ENCODE data around the gene MPZL2. TPM values are rescaled to one million over a fixed set of nuclear protein-coding genes. Genes with fewer than 3 reads are reported as not detected.
A peak's percentile ranks its signal among the peaks of the same experiment; 100 is the strongest.

Gene MPZL2
- total RNA-seq, 1 donor from 2014 or later, result 53.0 TPM

DNA sequence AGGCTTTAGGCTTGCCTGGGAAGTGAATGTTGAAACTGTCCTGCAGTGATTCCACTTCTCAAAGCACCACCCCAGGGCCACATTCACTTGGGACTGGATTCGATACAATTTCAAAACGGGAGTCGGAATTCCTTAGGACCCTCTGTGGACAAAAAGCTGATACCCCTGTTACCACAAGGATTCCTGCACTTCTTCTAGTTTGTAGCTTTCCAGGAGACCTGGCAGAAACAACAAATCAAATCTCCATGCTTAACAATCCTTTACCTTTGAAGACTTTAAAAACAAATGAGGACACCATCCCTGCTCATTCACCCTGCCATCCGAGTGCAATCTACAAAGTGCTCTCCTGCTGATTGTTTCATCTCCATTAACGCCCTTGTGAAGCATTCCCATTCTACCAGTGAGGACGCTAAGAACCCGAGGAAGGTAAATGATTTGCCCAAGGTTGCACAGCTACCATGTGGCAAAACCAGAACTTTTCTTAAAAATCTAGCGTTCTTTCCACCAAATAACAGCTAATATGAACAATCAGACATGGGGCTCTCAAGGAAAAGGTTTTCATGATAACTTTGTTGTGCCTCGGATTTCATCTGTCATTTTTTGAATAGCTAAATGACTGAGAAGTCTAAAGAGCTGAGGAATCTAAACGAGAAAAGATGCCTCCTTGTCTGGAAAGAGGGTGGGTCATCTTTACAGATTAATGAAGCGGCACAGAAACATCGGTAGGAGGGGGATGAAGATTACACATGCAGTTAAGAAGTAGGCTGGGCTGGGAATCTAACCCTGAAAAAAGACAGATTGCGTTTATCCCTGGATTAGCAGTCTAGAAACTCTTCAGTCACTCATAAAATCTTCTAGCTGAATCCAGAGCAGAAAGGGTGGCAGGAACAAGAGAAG lies 720 bp upstream of the MPZL2 start:
- DNase-seq (ENCODE audit: low spot score in 2 of 2), result no peak
- H3K4me1 ChIP-seq, result no peaks in the 10 kb centered on the region
- intact Hi-C loops (cut with DNase I), result no loop called here
- TF ChIP-seq, protein P1, sequence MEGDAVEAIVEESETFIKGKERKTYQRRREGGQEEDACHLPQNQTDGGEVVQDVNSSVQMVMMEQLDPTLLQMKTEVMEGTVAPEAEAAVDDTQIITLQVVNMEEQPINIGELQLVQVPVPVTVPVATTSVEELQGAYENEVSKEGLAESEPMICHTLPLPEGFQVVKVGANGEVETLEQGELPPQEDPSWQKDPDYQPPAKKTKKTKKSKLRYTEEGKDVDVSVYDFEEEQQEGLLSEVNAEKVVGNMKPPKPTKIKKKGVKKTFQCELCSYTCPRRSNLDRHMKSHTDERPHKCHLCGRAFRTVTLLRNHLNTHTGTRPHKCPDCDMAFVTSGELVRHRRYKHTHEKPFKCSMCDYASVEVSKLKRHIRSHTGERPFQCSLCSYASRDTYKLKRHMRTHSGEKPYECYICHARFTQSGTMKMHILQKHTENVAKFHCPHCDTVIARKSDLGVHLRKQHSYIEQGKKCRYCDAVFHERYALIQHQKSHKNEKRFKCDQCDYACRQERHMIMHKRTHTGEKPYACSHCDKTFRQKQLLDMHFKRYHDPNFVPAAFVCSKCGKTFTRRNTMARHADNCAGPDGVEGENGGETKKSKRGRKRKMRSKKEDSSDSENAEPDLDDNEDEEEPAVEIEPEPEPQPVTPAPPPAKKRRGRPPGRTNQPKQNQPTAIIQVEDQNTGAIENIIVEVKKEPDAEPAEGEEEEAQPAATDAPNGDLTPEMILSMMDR (IDR thresholded peaks at IDR 0.05), result no peak
- H3K27me3 ChIP-seq, result no peaks in the 10 kb centered on the region
- H3K27ac ChIP-seq, result peak overlapping the region in 1 of 2 donors; percentile 14
- peak overlapping the region; percentile 30 to 45 for H3K4me3 ChIP-seq
- H3K9me3 ChIP-seq, result no peaks in the 10 kb centered on the region
- H3K36me3 ChIP-seq, result no peaks in the 10 kb centered on the region

DNA sequence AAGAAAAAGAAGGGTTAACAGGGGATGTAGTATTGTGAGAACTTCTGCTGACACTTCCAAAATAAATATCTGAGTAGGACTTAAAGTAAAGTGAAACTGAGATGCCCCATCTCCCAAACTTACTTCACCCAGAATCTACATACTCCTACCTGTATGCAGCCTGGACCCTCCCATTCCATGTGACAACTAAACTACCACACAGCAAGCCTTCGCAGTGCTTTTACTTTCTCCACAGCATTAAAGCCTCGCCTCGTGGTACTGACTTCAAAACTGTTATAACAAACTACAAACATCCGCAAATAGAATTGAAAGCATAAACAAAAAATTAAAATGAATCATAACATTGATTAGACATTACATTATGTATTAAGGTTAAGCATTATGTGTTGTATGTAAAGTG lies 985 bp downstream of the MPZL2 start:
- intact Hi-C loops (cut with DNase I), result no loop called here
- no peaks in the 10 kb centered on the region for H3K9me3 ChIP-seq
- no peak overlapping the region for H3K4me3 ChIP-seq
- no peak for DNase-seq (ENCODE audit: low spot score in 2 of 2)
- TF ChIP-seq, protein P1 (IDR thresholded peaks at IDR 0.05), result no peak
- H3K4me1 ChIP-seq, result no peaks in the 10 kb centered on the region
- no peaks in the 10 kb centered on the region for H3K27me3 ChIP-seq
- no peaks in the 10 kb centered on the region for H3K36me3 ChIP-seq
- no peak overlapping the region for H3K27ac ChIP-seq

DNA sequence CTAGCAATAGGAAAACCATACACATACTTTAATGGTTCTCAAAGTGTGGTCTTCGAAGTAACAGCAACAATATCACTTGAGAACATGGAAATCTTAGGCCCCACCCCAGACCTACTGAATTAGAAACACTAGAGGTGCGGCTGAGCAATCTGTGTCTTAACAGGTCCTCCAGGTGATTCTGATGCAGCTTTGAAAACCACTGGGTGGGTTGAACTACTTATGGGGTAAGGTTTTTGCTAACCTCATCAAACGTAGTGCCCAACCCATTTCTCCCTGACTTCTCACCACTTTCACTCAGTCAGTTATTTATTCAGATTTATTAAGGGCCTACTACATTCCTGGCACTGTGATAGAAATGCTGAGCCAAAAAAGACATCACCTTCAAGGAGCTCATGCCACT lies 3.7 kb downstream of the MPZL2 start:
- intact Hi-C loops (cut with DNase I), result no loop called here
- no peak for DNase-seq (ENCODE audit: low spot score in 2 of 2)
- H3K4me3 ChIP-seq, result no peak overlapping the region
- TF ChIP-seq, protein P1 (IDR thresholded peaks at IDR 0.05), result no peak
- no peaks in the 10 kb centered on the region for H3K27me3 ChIP-seq
- no peaks in the 10 kb centered on the region for H3K4me1 ChIP-seq
- no peaks in the 10 kb centered on the region for H3K9me3 ChIP-seq
- H3K36me3 ChIP-seq, result no peaks in the 10 kb centered on the region
- no peak overlapping the region for H3K27ac ChIP-seq

DNA sequence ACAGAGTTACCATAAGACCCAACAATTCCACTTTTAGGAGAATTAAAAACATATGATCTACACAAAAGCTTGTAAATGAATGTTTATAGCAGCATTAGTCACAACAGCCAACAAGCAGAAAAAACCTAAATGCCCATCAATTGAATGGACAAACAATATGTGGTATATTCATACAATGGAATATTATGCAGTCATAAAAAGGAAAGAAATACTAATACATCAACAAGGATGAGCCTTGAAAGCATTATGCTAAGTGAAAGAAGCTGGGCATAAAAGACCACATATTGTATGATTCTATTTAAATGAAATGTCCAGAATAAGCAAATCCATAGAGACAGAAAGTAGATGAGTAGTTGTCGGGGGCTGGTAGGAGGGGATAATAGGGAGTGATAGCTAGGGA lies 5.0 kb downstream of the MPZL2 start:
- Histone ChIP-seq H3K27me3 (no peaks in the 10 kb centered on the region), H3K9me3 (no peaks in the 10 kb centered on the region), H3K36me3 (no peaks in the 10 kb centered on the region), H3K27ac (no peak overlapping the region), H3K4me3 (no peak overlapping the region), H3K4me1 (no peaks in the 10 kb centered on the region)
- no peak for DNase-seq (ENCODE audit: low spot score in 2 of 2)
- intact Hi-C loops (cut with DNase I), result no loop called here
- TF ChIP-seq, protein P1 (IDR thresholded peaks at IDR 0.05), result no peak

DNA sequence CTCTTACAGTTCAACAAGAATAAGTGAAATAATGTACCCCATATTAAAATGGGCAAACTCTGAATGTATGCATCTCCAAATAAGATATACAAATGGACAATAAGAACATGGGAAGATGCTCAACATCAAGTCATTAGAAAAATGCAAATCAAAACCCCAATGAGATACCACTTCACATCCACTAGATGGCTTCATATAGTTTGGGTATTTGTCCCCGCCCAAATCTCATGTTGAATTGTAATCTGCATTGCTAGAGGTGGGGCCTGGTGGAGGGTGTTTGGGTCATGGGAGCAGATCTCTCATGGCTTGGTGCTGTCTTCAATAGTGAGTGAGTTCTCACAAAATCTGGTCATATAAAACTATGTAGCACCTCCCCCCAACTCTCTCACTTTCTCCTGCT lies 5.7 kb downstream of the MPZL2 start:
- Histone ChIP-seq H3K9me3 (no peaks in the 10 kb centered on the region), H3K27ac (no peak overlapping the region), H3K36me3 (no peaks in the 10 kb centered on the region), H3K4me3 (no peak overlapping the region), H3K27me3 (no peaks in the 10 kb centered on the region), H3K4me1 (no peaks in the 10 kb centered on the region)
- TF ChIP-seq, protein P1 (IDR thresholded peaks at IDR 0.05), result no peak
- intact Hi-C loops (cut with DNase I), result no loop called here
- DNase-seq (ENCODE audit: low spot score in 2 of 2), result no peak
